Neural progenitor cell (in vitro differentiated cells): ENCODE measurements around the gene LIAS.

Experiments used
- EZH2 ChIP-seq: fragments of 200-600 bp; sonication (generic); IDR thresholded peaks from 2 replicates; pipeline ENCODE4 v1.6.1; 2017; ENCODE audit warnings: antibody characterized with exemption, mild to moderate bottlenecking, moderate library complexity
- EZH2phosphoT487 ChIP-seq: fragments of 200-600 bp; sonication (generic); IDR thresholded peaks from 2 replicates; pipeline ENCODE4 v1.6.1; 2017; ENCODE audit warnings: antibody characterized with exemption
- TF ChIP-seq, protein P1 (sequence below): fragments of 200-600 bp; sonication (generic); IDR thresholded peaks from 2 replicates; pipeline ENCODE4 v1.5.1; 2017; ENCODE audit warnings: antibody characterized with exemption, mild to moderate bottlenecking

DNA sequence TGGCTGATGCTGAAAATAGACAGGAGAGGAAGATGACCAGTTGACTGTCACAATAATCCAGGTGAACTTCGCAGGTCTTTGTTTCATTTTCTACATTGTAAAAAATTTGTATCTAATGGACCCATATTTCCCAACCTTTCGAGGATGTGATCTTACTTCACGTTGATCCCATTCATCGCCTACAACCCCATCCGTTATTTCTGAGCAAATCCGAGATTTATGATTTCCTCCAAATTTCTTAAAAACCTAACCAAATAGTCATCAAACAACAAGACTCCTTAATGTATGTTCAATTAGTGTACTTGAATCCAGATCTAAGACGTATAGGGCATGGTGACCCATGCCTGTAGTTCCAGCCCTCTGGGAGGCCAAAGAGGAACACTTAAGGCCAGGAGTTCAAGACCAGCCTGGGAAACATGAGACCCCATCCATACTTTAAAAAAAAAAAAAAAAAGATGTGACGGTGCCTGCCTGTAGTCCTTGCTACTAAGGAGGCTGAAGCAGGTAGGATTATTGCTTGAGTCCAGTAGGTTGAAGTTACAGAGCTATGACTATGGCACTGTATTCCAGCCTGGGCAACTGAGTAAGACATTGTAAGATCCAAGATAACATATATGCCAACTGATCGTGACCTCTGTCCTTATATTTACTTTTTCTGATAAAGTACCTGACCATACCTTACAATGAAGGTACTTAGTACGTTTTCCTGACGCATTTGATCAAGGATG, 5.8 kb upstream of the LIAS start:
- TF ChIP-seq, protein P1, sequence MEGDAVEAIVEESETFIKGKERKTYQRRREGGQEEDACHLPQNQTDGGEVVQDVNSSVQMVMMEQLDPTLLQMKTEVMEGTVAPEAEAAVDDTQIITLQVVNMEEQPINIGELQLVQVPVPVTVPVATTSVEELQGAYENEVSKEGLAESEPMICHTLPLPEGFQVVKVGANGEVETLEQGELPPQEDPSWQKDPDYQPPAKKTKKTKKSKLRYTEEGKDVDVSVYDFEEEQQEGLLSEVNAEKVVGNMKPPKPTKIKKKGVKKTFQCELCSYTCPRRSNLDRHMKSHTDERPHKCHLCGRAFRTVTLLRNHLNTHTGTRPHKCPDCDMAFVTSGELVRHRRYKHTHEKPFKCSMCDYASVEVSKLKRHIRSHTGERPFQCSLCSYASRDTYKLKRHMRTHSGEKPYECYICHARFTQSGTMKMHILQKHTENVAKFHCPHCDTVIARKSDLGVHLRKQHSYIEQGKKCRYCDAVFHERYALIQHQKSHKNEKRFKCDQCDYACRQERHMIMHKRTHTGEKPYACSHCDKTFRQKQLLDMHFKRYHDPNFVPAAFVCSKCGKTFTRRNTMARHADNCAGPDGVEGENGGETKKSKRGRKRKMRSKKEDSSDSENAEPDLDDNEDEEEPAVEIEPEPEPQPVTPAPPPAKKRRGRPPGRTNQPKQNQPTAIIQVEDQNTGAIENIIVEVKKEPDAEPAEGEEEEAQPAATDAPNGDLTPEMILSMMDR: no peak
- TF ChIP-seq EZH2: no peak
- no peak for TF ChIP-seq EZH2phosphoT487
